ENCODE results near the gene PDE4D.
"Not testable (repeated sequence)": the region's sequence is repeated elsewhere in the genome, so short reads cannot be mapped to it uniquely, and the experiment has no call there.

Gene PDE4D

DNA sequence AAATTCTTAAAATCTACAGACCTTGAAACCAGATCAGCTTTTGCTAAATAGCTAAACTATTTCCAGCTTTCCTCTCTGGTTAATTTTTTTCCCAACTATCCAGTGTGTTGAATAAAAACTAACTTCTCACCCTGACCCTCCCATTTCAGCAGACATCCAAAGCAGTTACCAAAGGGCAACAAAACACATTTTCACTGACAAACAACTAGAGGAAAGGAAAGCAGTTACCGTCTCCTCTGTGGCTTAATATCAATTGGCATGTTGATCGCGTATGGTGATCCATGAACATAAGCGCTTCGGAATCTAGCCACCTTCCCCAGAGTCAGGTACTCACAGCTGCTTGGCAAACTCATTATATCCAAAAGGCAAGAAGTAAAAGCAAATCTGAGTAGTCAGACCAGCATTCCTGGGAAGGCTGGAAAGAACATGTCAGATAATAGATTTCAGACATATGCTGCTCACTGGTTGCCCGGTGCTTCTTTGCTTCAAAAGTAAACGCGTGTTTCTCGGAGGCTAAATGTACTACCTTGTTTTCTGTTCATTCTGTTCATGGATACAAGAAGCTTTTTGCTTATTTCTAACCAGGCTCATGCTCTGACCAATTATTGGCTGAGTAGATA is 463.4 kb downstream of the PDE4D start:
- Histone ChIP-seq H3K36me3 (no peaks in the 10 kb centered on the region), H3K4me1 (no peaks in the 10 kb centered on the region), H3K9me3 (no peaks in the 10 kb centered on the region), H3K9ac (no peak overlapping the region), H3K27me3 (no peaks in the 10 kb centered on the region), H3K4me2 (no peak overlapping the region), H3K4me3 (no peak overlapping the region), H3K27ac (no peak overlapping the region), H4K20me1 (no peaks in the 10 kb centered on the region)
- TF ChIP-seq Cebpa-rat (IDR thresholded peaks at IDR 0.05): no peak

DNA sequence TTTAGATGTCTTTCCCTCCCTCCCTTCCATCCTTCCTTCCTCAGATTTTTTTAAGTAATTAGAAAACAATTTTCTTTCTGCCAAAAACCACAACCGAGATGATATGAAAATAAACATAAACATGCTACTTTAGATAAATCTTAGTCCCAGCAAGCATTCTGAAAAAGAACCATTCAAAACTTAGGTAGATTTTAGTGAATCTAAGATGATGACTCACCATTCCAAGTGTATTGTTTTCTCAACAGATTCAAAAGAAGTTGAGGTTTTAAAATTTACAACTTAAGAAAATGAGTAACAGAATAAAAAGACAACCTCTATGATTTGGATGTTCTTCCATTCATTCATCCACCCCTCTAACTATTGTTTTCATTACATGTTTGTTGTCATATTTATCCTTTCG is 465.1 kb downstream of the PDE4D start:
- H3K4me3 ChIP-seq: no peak overlapping the region
- H4K20me1 ChIP-seq: no peaks in the 10 kb centered on the region
- no peaks in the 10 kb centered on the region for H3K36me3 ChIP-seq
- no peaks in the 10 kb centered on the region for H3K9me3 ChIP-seq
- H3K27me3 ChIP-seq: no peaks in the 10 kb centered on the region
- no peak for TF ChIP-seq Cebpa-rat (IDR thresholded peaks at IDR 0.05)
- no peak overlapping the region for H3K4me2 ChIP-seq
- H3K27ac ChIP-seq: no peak overlapping the region
- H3K4me1 ChIP-seq: no peaks in the 10 kb centered on the region
- H3K9ac ChIP-seq: no peak overlapping the region

DNA sequence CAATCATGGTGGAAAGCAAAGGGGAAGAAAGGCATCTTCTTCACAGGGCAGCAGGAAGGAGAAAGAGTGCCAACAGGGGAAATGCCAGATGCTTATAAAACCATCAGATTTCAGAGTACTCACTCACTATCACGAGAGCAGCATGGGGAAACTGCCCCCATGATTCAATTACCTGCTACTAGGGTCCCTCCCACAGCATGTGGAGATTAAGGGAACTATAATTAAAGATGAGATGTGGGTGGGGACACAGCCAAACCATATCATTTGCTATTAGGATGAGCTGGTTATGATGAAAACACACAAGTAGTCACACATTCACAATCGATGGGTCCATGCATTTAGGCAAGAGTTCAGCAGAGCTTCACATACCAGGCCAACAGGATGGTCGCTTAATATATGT is 469.0 kb downstream of the PDE4D start:
- no peak for TF ChIP-seq Cebpa-rat (IDR thresholded peaks at IDR 0.05)
- H3K9ac ChIP-seq: no peak overlapping the region

DNA sequence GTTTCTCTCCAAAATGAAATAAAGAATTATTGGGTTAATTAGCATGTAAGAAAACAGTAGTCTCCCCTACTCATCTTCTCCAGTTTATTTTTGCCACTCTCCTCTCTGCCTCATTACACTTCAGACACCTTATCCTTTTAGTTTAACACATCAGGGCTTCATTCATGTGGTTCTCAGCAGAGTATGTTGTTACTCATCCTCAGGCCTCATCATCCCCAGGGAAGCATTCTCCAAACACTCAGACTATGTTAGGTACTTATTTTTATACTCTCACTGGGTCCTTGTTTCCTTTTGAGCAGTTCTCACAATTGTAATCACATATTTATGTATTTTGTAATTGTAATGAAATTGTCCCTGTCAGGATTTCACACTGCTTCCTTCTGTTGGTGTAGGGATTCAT is 470.5 kb downstream of the PDE4D start:
- Histone ChIP-seq H4K20me1 (no peaks in the 10 kb centered on the region), H3K4me2 (no peak overlapping the region), H3K36me3 (no peaks in the 10 kb centered on the region), H3K27me3 (no peaks in the 10 kb centered on the region), H3K27ac (no peak overlapping the region), H3K9me3 (no peaks in the 10 kb centered on the region), H3K4me3 (no peak overlapping the region), H3K9ac (no peak overlapping the region), H3K4me1 (peaks cover 9% of the 10 kb centered on the region; the same call in 1 of the 2 replicates)
- no peak for TF ChIP-seq Cebpa-rat (IDR thresholded peaks at IDR 0.05)

More for the DNA sequence above, 469.0 kb downstream of the PDE4D start:
- no peaks in the 10 kb centered on the region for H3K36me3 ChIP-seq
- H4K20me1 ChIP-seq: no peaks in the 10 kb centered on the region
- H3K4me1 ChIP-seq: peaks cover 9% of the 10 kb centered on the region; the same call in 1 of the 2 replicates
- no peaks in the 10 kb centered on the region for H3K27me3 ChIP-seq
- no peaks in the 10 kb centered on the region for H3K9me3 ChIP-seq
- no peak overlapping the region for H3K4me2 ChIP-seq
- no peak overlapping the region for H3K27ac ChIP-seq
- H3K4me3 ChIP-seq: no peak overlapping the region

DNA sequence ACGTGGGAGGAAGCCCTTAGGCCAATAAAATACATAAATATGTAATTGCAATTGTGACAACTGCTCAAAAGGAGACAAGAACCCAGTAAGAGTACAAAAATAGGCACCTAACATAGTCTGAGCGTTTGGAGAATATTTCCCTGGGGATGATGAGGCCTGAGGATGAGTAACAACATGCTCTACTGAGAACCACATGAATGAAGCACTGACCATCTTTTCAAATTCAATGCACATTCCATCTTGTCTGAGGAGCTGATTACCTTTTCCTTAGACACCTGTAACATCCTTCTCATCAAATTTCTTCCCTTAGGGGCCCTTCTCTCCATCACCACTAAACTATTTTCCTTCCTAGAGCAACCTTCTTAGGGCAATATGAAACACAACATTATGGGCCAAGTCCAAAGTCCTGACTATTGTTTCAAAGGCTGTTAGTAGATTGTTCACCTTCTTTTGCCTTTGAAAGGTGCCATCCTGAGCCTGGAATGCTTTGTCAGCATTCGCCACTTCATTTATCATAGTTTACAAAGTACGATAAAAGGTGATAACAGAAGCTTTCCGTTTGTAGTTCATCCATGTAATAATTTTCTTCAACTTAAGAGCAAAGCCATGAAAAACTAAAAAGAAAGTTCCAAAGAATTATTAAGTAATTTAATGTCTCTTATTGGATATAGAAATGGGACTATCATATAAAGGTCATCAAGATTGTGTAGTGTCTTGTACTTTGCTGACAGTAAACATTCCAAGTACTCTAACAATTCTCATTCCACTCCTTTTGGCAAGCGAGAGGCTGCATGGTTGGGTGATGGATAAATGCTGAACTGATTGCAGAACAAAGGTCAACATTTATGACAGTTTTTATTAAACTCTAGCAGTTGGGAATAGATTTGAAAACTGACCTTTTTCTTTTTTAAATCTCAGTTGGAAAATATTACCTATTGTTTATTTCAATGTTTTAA is 471.3 kb downstream of the PDE4D start:
- Histone ChIP-seq H3K27ac (no peak overlapping the region), H3K9ac (no peak overlapping the region), H3K9me3 (no peaks in the 10 kb centered on the region), H3K4me3 (no peak overlapping the region), H3K36me3 (no peaks in the 10 kb centered on the region), H3K4me1 (peaks cover 9% of the 10 kb centered on the region; the same call in 1 of the 2 replicates), H3K27me3 (no peaks in the 10 kb centered on the region), H4K20me1 (no peaks in the 10 kb centered on the region), H3K4me2 (no peak overlapping the region)
- TF ChIP-seq Cebpa-rat (IDR thresholded peaks at IDR 0.05): no peak

DNA sequence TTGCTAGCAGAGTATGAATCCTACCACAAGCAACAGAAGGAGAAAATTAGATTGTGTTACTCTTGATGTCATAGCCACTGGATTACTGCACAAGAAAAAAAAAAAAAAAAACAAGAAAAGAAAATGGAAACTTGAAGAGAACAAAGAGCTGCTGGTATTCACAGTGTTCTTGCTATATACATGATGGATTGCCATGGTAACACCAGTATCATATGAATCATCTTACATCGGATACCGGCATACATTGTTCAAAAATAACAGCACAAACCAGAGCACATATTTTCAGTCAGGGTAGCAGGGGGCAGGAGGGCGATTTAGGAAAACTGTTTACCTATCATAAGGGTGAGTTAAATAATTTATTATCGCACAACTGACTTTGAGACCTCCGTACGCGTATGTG is 472.9 kb downstream of the PDE4D start:
- Histone ChIP-seq H3K27me3 (no peaks in the 10 kb centered on the region), H3K4me1 (peaks cover 9% of the 10 kb centered on the region; the same call in 1 of the 2 replicates)

DNA sequence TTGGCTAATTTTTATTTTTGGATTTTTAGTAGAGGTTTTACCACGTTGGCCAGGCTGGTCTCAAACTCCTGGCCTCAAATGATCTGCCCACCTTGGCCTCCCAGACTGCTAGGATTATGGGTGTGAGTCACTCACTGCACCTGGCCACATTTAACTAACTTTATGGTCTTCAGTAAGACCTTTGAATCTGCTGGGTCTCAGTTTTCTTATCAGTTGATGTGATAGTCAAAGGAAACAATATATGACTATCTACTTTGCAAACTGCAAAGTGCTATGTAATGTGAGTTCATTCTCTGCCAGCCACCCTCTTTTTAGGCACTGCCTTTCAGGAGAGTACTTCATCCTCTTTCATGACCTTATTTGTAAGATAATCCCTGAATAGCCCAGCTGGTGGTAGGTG is 474.7 kb downstream of the PDE4D start:
- H3K9me3 ChIP-seq: no peaks in the 10 kb centered on the region
- H4K20me1 ChIP-seq: no peaks in the 10 kb centered on the region
- no peak overlapping the region for H3K4me3 ChIP-seq
- no peak overlapping the region for H3K27ac ChIP-seq
- no peaks in the 10 kb centered on the region for H3K27me3 ChIP-seq
- no peak overlapping the region for H3K9ac ChIP-seq
- H3K4me1 ChIP-seq: peaks cover 9% of the 10 kb centered on the region; the same call in 1 of the 2 replicates
- H3K36me3 ChIP-seq: no peaks in the 10 kb centered on the region
- TF ChIP-seq Cebpa-rat (IDR thresholded peaks at IDR 0.05): no peak
- H3K4me2 ChIP-seq: no peak overlapping the region

More for the DNA sequence above, 472.9 kb downstream of the PDE4D start:
- Histone ChIP-seq H3K36me3 (no peaks in the 10 kb centered on the region), H3K27ac (no peak overlapping the region), H3K9ac (no peak overlapping the region), H3K4me2 (no peak overlapping the region), H3K4me3 (no peak overlapping the region), H3K9me3 (no peaks in the 10 kb centered on the region), H4K20me1 (no peaks in the 10 kb centered on the region)
- no peak for TF ChIP-seq Cebpa-rat (IDR thresholded peaks at IDR 0.05)

DNA sequence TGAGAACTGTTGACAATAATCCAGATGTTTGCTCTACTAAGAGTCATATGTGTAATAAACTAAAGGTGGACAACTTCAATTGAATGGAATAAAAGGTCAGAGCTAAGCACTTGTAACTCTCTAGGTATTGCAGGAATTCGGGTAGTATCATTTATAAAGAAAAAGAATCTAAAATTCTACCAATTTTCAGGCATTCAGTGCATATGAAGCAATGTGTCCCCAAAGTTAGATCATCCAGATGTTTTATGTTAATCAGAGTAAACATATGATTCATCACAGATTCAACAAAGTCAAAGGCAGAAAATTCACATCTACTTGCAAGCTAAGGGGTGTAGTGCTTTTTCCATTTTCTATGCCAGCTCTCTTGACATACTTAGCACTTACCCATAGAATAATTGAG is 477.1 kb downstream of the PDE4D start:
- no peaks in the 10 kb centered on the region for H3K4me1 ChIP-seq
- no peaks in the 10 kb centered on the region for H3K27me3 ChIP-seq
- H4K20me1 ChIP-seq: no peaks in the 10 kb centered on the region
- H3K36me3 ChIP-seq: no peaks in the 10 kb centered on the region
- H3K4me3 ChIP-seq: no peak overlapping the region
- TF ChIP-seq Cebpa-rat (IDR thresholded peaks at IDR 0.05): no peak
- no peaks in the 10 kb centered on the region for H3K9me3 ChIP-seq
- H3K4me2 ChIP-seq: no peak overlapping the region
- H3K27ac ChIP-seq: no peak overlapping the region
- H3K9ac ChIP-seq: no peak overlapping the region

DNA sequence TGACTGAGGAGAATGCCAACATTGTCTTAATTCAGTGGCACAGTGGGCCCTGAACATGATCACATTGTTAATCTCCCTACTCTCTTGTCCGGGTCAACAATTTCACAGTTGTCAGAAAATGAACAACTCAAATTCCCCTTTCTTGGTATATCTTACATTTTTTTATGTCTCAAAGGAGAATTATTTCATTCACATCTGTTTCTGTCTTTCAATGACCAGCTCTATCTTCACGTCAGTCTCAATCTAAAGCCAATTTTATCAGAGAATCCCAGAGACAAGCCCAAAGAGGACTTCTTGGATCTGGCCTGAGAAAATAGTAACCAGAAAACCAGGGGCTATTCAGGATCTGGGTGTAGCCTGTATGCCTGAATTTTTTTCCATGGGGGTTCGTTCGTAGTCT is 477.5 kb downstream of the PDE4D start:
- Histone ChIP-seq H3K36me3 (no peaks in the 10 kb centered on the region), H3K4me1 (no peaks in the 10 kb centered on the region), H4K20me1 (no peaks in the 10 kb centered on the region), H3K27ac (no peak overlapping the region), H3K4me3 (no peak overlapping the region), H3K4me2 (no peak overlapping the region), H3K27me3 (no peaks in the 10 kb centered on the region), H3K9me3 (no peaks in the 10 kb centered on the region), H3K9ac (no peak overlapping the region)
- TF ChIP-seq Cebpa-rat (IDR thresholded peaks at IDR 0.05): no peak

DNA sequence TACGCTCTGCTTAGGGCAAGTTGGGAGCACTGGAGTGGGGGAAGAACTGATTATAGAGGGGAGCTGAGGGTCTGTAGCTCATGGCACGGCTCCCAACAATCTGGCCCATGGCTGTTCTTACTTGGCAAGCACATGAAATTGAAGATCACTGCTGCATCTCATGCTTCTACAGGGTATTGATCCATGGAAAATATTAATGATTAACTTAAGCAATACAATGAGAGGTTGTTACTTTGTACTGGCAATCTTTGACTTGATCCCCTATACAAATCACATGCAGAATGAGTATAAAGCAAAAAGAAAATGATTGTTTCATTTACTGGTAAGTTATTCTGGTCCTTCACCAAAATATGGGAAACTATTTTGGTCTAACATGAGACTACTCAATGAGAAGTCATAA is 481.1 kb downstream of the PDE4D start:
- Histone ChIP-seq H3K4me1 (no peaks in the 10 kb centered on the region), H3K27me3 (no peaks in the 10 kb centered on the region), H3K27ac (no peak overlapping the region), H3K36me3 (no peaks in the 10 kb centered on the region), H4K20me1 (no peaks in the 10 kb centered on the region), H3K4me2 (no peak overlapping the region), H3K9me3 (peaks cover 16% of the 10 kb centered on the region), H3K9ac (no peak overlapping the region), H3K4me3 (no peak overlapping the region)
- no peak for TF ChIP-seq Cebpa-rat (IDR thresholded peaks at IDR 0.05)

DNA sequence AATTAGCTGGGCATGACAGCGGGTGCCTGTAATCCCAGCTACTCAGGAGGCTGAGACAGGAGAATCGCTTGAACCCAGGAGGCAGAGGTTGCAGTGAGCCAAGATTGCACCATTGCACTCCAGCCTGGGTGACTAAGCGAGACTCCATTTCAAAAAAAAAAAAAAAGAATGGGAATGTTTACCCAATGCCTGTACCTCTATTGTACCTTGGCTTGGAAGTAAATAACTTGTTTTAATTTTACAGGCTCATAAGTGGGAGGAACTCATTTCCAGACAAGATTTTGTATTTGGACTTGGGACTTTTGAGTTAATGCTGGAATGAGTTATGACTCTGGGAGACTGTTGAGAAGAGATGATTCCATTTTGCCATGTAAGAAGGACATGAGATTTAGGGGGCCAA is 484.5 kb downstream of the PDE4D start:
- H3K27me3 ChIP-seq, H3K4me3 ChIP-seq, H3K4me2 ChIP-seq, H3K4me1 ChIP-seq, H3K36me3 ChIP-seq, H3K9ac ChIP-seq, H4K20me1 ChIP-seq, H3K27ac ChIP-seq: not testable (repeated sequence)
- H3K9me3 ChIP-seq: peaks cover 26% of the 10 kb centered on the region
